Measurements from ENCODE around the gene MRPL54.

MRPL54 gene

DNA sequence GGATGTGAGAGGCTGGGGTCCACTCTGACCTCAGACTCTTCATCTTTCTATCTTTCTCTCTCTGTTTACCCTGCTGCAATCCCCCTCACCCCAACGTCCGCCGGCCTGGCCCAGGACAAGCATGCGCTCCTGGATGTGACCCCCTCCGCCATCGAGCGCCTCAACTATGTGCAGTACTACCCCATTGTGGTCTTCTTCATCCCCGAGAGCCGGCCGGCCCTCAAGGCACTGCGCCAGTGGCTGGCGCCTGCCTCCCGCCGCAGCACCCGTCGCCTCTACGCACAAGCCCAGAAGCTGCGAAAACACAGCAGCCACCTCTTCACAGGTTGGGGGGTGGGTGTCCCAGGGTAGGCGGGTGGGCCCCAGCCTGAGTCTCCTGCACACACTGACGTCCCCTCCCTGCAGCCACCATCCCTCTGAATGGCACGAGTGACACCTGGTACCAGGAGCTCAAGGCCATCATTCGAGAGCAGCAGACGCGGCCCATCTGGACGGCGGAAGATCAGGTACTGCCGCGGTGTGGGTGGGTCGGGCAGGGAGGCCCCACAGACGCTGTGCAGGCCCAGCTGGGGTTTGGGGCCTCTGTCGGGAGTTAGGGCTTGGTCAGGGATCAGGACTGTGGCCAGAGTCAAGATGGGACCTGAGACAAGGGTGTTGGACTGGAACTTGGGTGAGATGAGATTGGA is 16.0 kb upstream of the MRPL54 start:
- ATAC-seq = no peak
- TF ChIP-seq, protein P1, sequence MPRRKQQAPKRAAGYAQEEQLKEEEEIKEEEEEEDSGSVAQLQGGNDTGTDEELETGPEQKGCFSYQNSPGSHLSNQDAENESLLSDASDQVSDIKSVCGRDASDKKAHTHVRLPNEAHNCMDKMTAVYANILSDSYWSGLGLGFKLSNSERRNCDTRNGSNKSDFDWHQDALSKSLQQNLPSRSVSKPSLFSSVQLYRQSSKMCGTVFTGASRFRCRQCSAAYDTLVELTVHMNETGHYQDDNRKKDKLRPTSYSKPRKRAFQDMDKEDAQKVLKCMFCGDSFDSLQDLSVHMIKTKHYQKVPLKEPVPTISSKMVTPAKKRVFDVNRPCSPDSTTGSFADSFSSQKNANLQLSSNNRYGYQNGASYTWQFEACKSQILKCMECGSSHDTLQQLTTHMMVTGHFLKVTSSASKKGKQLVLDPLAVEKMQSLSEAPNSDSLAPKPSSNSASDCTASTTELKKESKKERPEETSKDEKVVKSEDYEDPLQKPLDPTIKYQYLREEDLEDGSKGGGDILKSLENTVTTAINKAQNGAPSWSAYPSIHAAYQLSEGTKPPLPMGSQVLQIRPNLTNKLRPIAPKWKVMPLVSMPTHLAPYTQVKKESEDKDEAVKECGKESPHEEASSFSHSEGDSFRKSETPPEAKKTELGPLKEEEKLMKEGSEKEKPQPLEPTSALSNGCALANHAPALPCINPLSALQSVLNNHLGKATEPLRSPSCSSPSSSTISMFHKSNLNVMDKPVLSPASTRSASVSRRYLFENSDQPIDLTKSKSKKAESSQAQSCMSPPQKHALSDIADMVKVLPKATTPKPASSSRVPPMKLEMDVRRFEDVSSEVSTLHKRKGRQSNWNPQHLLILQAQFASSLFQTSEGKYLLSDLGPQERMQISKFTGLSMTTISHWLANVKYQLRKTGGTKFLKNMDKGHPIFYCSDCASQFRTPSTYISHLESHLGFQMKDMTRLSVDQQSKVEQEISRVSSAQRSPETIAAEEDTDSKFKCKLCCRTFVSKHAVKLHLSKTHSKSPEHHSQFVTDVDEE (CRISPR knock-in tag; IDR thresholded peaks at IDR 0.05) = no peak
- TF ChIP-seq RARB (CRISPR knock-in tag; IDR thresholded peaks at IDR 0.05) (no peak), BACH2 (CRISPR knock-in tag; IDR thresholded peaks at IDR 0.05; ENCODE audit: borderline replicate concordance) (no peak), ARNTL (CRISPR knock-in tag; IDR thresholded peaks at IDR 0.05; ENCODE audit: borderline replicate concordance, low read depth) (no peak)
- TF ChIP-seq, protein P2, sequence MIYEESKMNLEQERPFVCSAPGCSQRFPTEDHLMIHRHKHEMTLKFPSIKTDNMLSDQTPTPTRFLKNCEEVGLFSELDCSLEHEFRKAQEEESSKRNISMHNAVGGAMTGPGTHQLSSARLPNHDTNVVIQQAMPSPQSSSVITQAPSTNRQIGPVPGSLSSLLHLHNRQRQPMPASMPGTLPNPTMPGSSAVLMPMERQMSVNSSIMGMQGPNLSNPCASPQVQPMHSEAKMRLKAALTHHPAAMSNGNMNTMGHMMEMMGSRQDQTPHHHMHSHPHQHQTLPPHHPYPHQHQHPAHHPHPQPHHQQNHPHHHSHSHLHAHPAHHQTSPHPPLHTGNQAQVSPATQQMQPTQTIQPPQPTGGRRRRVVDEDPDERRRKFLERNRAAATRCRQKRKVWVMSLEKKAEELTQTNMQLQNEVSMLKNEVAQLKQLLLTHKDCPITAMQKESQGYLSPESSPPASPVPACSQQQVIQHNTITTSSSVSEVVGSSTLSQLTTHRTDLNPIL (CRISPR knock-in tag; IDR thresholded peaks at IDR 0.05; ENCODE audit: low read depth) = no peak

DNA sequence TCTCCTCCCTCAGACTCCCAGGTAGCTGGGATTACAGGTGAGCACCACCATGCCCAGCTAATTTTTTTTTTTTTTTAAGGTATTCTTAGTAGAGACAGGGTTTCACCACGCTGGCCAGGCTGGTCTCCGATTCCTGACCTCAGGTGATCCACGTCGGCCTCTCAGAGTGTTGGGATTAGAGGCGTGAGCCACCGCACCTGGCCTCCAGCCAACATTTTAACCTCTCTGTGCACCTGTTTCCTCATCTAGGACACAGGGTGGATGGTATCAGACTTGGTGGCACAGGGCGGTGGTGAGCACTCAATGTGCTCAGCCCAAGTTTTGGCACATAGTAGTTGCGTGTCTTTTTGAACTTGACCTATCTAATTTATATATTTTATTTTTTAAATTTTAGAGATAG is 13.5 kb upstream of the MRPL54 start:
- ATAC-seq = no peak
- no peak for TF ChIP-seq ISL1 (CRISPR knock-in tag; IDR thresholded peaks at IDR 0.05)
- no peak for TF ChIP-seq ZNF70 (CRISPR knock-in tag; IDR thresholded peaks at IDR 0.05)
- TF ChIP-seq ZNF8 (CRISPR knock-in tag; IDR thresholded peaks at IDR 0.05) = no peak
- no peak for TF ChIP-seq TCF4 (CRISPR knock-in tag; IDR thresholded peaks at IDR 0.05; ENCODE audit: borderline replicate concordance)
- TF ChIP-seq ZC3H10 (CRISPR knock-in tag; IDR thresholded peaks at IDR 0.05) = no peak
- no peak for TF ChIP-seq SNAI2 (CRISPR knock-in tag; IDR thresholded peaks at IDR 0.05)
- no peak for TF ChIP-seq TOX (CRISPR knock-in tag; IDR thresholded peaks at IDR 0.05; ENCODE audit: borderline replicate concordance)
- TF ChIP-seq OSR1 (CRISPR knock-in tag; IDR thresholded peaks at IDR 0.05) = no peak
- TF ChIP-seq CSDC2 (CRISPR knock-in tag; IDR thresholded peaks at IDR 0.05) = no peak
- TF ChIP-seq, protein P2 (CRISPR knock-in tag; IDR thresholded peaks at IDR 0.05; ENCODE audit: low read depth) = no peak

DNA sequence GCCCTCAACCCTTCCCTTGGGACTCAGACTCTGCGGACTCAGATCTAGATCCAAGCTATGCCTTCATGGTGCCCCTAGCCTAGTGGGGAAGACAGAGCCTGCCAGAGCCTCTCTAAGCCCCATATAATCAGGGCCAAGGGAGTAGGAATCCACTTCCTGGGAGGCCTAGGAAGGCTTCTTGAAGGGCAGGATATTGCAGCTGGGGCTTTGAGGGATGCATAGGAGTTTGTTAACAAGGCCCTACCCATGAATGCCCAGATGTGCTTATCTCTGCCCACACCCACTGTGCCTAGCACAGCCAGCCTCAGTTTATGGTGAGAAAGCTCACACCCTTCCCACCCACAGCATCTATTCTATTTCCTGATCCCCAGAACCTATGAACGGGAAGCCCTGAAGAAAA is 12.3 kb upstream of the MRPL54 start:
- TF ChIP-seq, protein P3, sequence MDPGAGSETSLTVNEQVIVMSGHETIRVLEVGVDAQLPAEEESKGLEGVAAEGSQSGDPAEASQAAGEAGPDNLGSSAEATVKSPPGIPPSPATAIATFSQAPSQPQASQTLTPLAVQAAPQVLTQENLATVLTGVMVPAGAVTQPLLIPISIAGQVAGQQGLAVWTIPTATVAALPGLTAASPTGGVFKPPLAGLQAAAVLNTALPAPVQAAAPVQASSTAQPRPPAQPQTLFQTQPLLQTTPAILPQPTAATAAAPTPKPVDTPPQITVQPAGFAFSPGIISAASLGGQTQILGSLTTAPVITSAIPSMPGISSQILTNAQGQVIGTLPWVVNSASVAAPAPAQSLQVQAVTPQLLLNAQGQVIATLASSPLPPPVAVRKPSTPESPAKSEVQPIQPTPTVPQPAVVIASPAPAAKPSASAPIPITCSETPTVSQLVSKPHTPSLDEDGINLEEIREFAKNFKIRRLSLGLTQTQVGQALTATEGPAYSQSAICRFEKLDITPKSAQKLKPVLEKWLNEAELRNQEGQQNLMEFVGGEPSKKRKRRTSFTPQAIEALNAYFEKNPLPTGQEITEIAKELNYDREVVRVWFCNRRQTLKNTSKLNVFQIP (CRISPR knock-in tag; IDR thresholded peaks at IDR 0.05; ENCODE audit: borderline replicate concordance, low read depth) = no peak
- peak; percentile 99 for TF ChIP-seq ZFP3 (CRISPR knock-in tag; IDR thresholded peaks at IDR 0.05)
- no peak for ATAC-seq

DNA sequence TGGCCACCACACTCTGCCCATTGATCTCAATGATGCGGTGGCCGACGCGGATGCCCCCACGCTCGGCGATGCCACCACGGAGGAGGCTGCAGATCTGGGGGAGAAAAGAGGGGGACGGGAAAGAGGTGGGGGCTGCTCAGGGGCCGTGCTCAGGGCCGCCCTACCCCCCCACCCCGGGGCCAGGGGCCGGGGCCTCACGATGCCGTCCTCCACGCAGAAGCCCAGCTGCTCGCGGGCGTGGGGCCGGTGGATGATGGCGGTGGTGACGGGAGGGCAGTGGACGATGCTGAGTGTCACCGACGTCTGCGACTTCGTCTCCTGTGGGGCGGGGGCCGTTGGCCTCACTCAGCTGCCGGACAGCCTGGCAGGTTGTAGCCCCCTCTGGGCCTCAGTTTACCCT is 11.2 kb upstream of the MRPL54 start:
- ATAC-seq = no peak
- TF ChIP-seq SNAI2 (CRISPR knock-in tag; IDR thresholded peaks at IDR 0.05) (no peak), BACH2 (CRISPR knock-in tag; IDR thresholded peaks at IDR 0.05; ENCODE audit: borderline replicate concordance) (no peak), ZFP3 (CRISPR knock-in tag; IDR thresholded peaks at IDR 0.05) (no peak), ZNF8 (CRISPR knock-in tag; IDR thresholded peaks at IDR 0.05) (no peak), RARB (CRISPR knock-in tag; IDR thresholded peaks at IDR 0.05) (no peak), OSR1 (CRISPR knock-in tag; IDR thresholded peaks at IDR 0.05) (no peak), ZC3H10 (CRISPR knock-in tag; IDR thresholded peaks at IDR 0.05) (no peak), GLIS3 (CRISPR knock-in tag; IDR thresholded peaks at IDR 0.05) (no peak), CSDC2 (CRISPR knock-in tag; IDR thresholded peaks at IDR 0.05) (no peak), PPARA (CRISPR knock-in tag; IDR thresholded peaks at IDR 0.05; ENCODE audit: borderline replicate concordance) (no peak), ZNF70 (CRISPR knock-in tag; IDR thresholded peaks at IDR 0.05) (no peak), TOX (CRISPR knock-in tag; IDR thresholded peaks at IDR 0.05; ENCODE audit: borderline replicate concordance) (no peak), ZFP30 (CRISPR knock-in tag; IDR thresholded peaks at IDR 0.05) (no peak)
- TF ChIP-seq, protein P2 (CRISPR knock-in tag; IDR thresholded peaks at IDR 0.05; ENCODE audit: low read depth) = no peak
- TF ChIP-seq, protein P4, sequence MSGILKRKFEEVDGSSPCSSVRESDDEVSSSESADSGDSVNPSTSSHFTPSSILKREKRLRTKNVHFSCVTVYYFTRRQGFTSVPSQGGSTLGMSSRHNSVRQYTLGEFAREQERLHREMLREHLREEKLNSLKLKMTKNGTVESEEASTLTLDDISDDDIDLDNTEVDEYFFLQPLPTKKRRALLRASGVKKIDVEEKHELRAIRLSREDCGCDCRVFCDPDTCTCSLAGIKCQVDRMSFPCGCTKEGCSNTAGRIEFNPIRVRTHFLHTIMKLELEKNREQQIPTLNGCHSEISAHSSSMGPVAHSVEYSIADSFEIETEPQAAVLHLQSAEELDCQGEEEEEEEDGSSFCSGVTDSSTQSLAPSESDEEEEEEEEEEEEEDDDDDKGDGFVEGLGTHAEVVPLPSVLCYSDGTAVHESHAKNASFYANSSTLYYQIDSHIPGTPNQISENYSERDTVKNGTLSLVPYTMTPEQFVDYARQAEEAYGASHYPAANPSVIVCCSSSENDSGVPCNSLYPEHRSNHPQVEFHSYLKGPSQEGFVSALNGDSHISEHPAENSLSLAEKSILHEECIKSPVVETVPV (CRISPR knock-in tag; IDR thresholded peaks at IDR 0.05) = no peak
- TF ChIP-seq, protein P5, sequence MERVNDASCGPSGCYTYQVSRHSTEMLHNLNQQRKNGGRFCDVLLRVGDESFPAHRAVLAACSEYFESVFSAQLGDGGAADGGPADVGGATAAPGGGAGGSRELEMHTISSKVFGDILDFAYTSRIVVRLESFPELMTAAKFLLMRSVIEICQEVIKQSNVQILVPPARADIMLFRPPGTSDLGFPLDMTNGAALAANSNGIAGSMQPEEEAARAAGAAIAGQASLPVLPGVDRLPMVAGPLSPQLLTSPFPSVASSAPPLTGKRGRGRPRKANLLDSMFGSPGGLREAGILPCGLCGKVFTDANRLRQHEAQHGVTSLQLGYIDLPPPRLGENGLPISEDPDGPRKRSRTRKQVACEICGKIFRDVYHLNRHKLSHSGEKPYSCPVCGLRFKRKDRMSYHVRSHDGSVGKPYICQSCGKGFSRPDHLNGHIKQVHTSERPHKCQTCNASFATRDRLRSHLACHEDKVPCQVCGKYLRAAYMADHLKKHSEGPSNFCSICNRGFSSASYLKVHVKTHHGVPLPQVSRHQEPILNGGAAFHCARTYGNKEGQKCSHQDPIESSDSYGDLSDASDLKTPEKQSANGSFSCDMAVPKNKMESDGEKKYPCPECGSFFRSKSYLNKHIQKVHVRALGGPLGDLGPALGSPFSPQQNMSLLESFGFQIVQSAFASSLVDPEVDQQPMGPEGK (CRISPR knock-in tag; IDR thresholded peaks at IDR 0.05; ENCODE audit: borderline replicate concordance) = no peak
- TF ChIP-seq, protein P3 (CRISPR knock-in tag; IDR thresholded peaks at IDR 0.05; ENCODE audit: borderline replicate concordance, low read depth) = no peak
